Lung (tissue), 12 donors: ENCODE data around the gene TICRR. TPM values are rescaled to one million over a fixed set of nuclear protein-coding genes. Genes with fewer than 3 reads are reported as not detected.

Source experiments
- ATAC-seq: fragments of 200-7000 bp; cut with Tn5 transposase; one replicate; pipeline ENCODE4 v1.9.1; 2020; ENCODE audit warnings: moderate number of reproducible peaks; ENCODE audit not compliant: insufficient read depth, low FRiP score
- DNase-seq, 3 donors: peaks; one replicate each; pipeline ENCODE4 v3.0.0-alpha.2; 2013 to 2017
- H3K27ac ChIP-seq, 2 donors: one replicate each; pipeline ENCODE4 v1.5.1; 2013; ENCODE audit warnings: mild to moderate bottlenecking in 2 of 2, moderate library complexity in 2 of 2, control low read depth in 1 of 2, inconsistent platforms in 1 of 2, low read depth in 1 of 2, low read length in 1 of 2
- H3K27me3 ChIP-seq, 3 donors: one replicate each; pipeline ENCODE4 v1.5.1; 2013; ENCODE audit warnings: low read length in 2 of 3; ENCODE audit not compliant: control insufficient read depth in 3 of 3, insufficient read depth in 3 of 3
- H3K36me3 ChIP-seq, 4 donors: one replicate each; pipeline ENCODE4 v1.5.1; 2013; ENCODE audit warnings: low read length in 4 of 4, mild to moderate bottlenecking in 1 of 4, moderate library complexity in 1 of 4; ENCODE audit not compliant: control insufficient read depth in 4 of 4, insufficient read depth in 4 of 4
- H3K4me1 ChIP-seq, 5 donors: one replicate each; pipeline ENCODE4 v1.5.1; 2013; ENCODE audit warnings: low read length in 5 of 5, mild to moderate bottlenecking in 2 of 5, moderate library complexity in 1 of 5; ENCODE audit not compliant: control insufficient read depth in 5 of 5, insufficient read depth in 5 of 5
- H3K4me3 ChIP-seq: one replicate; pipeline ENCODE4 v1.5.1; 2013; ENCODE audit warnings: mild to moderate bottlenecking, control low read depth, moderate library complexity
- H3K9ac ChIP-seq, 2 donors: one replicate each; pipeline ENCODE4 v1.5.1; 2013; ENCODE audit warnings: low read length in 2 of 2, control low read depth in 1 of 2; ENCODE audit not compliant: insufficient read depth in 1 of 2
- H3K9me3 ChIP-seq, 4 donors: one replicate each; pipeline ENCODE4 v1.5.1; 2013; ENCODE audit warnings: low read length in 3 of 4, mild to moderate bottlenecking in 1 of 4, moderate library complexity in 1 of 4; ENCODE audit not compliant: control insufficient read depth in 4 of 4, insufficient read depth in 3 of 4
- CTCF ChIP-seq: IDR thresholded peaks from 2 replicates; pipeline ENCODE4 v1.5.1; 2012; ENCODE audit warnings: mild to moderate bottlenecking; ENCODE audit errors: control extremely low read depth, extremely low read depth
- WGBS, 2 donors: extraction: QIAGEN DNeasy Blood & Tissue Kit; methylation state at CpG; one replicate each; pipeline ENCODE4 v1.1.7; 2013; 5-methylcytosine and 5-hydroxymethylcytosine counted together
- polyA plus RNA-seq, 2 donors: library from polyadenylated mRNA; stranded (reverse); fragments of 200-250 nt; gene quantifications; one replicate each; pipeline ENCODE4 v1.2.1, GENCODE V29; 2013
- total RNA-seq, 2 donors: library from RNA; depleted of rRNA in 1 of 2; stranded (reverse); fragments of >200 nt in 1 of 2; gene quantifications; one replicate each; pipeline ENCODE4 v1.2.1, GENCODE V29; 2014 to 2021
- donor health status: control.
- donor health status: control.
- donor health status: Bipolar disorder and iron deficiency.
- donor health status: healthy.
- donor health status: DM: yes; HTN: yes; CAD: no.

TICRR gene
- total and polyA plus RNA-seq, 4 donors: 0.31 to 1.7 (median 0.43) TPM

- Histone ChIP-seq H3K36me3 (peaks cover 0 to 19% (median 3%) of the 10 kb centered on the region in 4 donors), H3K4me1 (no peaks in the 10 kb centered on the region), H3K27ac (no peak overlapping the region), H3K9me3 (no peaks in the 10 kb centered on the region), H3K4me3 (no peak overlapping the region), H3K9ac (no peak overlapping the region), H3K27me3 (no peaks in the 10 kb centered on the region)
- WGBS, 2 donors: 83% methylated on average over 4 of the region's 4 CpGs
- ATAC-seq (no peak), DNase-seq (no peak)
- TF ChIP-seq CTCF: no peak
Observed at GRCh38 chr15:89621547-89621946, 46.3 kb downstream of the TICRR start.

- Histone ChIP-seq H3K27ac (no peak overlapping the region), H3K36me3 (peaks cover 0 to 19% (median 7%) of the 10 kb centered on the region in 4 donors), H3K9me3 (peaks cover 0 to 2% (median 0%) of the 10 kb centered on the region in 4 donors), H3K9ac (no peak overlapping the region), H3K4me1 (no peaks in the 10 kb centered on the region), H3K4me3 (no peak overlapping the region), H3K27me3 (no peaks in the 10 kb centered on the region)
- WGBS, 2 donors: 75 to 90% methylated on average over 1 of the region's 1 CpG
- DNase-seq (no peak), ATAC-seq (no peak)
- TF ChIP-seq CTCF: no peak
Observed at GRCh38 chr15:89623165-89623564, 47.9 kb downstream of the TICRR start.

GRCh38 chr15:89625716-89626115 is 50.4 kb downstream of the TICRR start:
- Histone ChIP-seq H3K27me3 (no peaks in the 10 kb centered on the region), H3K36me3 (peaks cover 0 to 34% (median 12%) of the 10 kb centered on the region in 4 donors), H3K9ac (no peak overlapping the region), H3K27ac (no peak overlapping the region), H3K4me3 (no peak overlapping the region), H3K9me3 (peaks cover 0 to 2% (median 0%) of the 10 kb centered on the region in 4 donors), H3K4me1 (no peaks in the 10 kb centered on the region)
- DNase-seq (no peak), ATAC-seq (no peak)
- no peak for TF ChIP-seq CTCF
- WGBS, 2 donors: 93 to 96% methylated on average over 9 of the region's 9 CpGs

- 96 to 97% methylated on average over 8 of the region's 8 CpGs for WGBS, 2 donors
- H3K4me3 ChIP-seq: no peak overlapping the region
- H3K27ac ChIP-seq: no peak overlapping the region
- no peaks in the 10 kb centered on the region for H3K27me3 ChIP-seq
- H3K9me3 ChIP-seq: peaks cover 0 to 2% (median 0%) of the 10 kb centered on the region in 4 donors
- H3K9ac ChIP-seq: no peak overlapping the region
- DNase-seq: no peak
- H3K36me3 ChIP-seq: peaks cover 0 to 49% (median 14%) of the 10 kb centered on the region in 4 donors
- ATAC-seq: no peak
- TF ChIP-seq CTCF: no peak
- no peaks in the 10 kb centered on the region for H3K4me1 ChIP-seq
Observed at GRCh38 chr15:89627256-89627970, 52.1 kb downstream of the TICRR start.
